H1 (cell line): ENCODE results near the gene MRPS6. TPM values are rescaled to one million over a fixed set of nuclear protein-coding genes. Genes with fewer than 3 reads are reported as not detected.

Source experiments
- CTCF ChIA-PET: fragments of 300-600 bp; sonication (Branson Sonifier 250); formaldehyde crosslinking; loops from one replicate; lab custom pipeline; 2021; ENCODE audit not compliant: partially characterized antibody; lab: Charles Lee
- POLR2A ChIA-PET: fragments of 300-600 bp; sonication (Branson Sonifier 250); formaldehyde crosslinking; loops from one replicate; lab custom pipeline; 2021; ENCODE audit warnings: inconsistent platforms; ENCODE audit not compliant: partially characterized antibody; lab: Charles Lee
- DNase-seq, 2 experiments: peaks; one replicate each; pipeline versions ENCODE4 v3.0.0 to v3.0.0-alpha.2; 2010 to 2022; ENCODE audit warnings: low spot score in 2 of 2, low read depth in 1 of 2, mixed read lengths in 1 of 2
- FAIRE-seq: peaks from 2 replicates; lab custom pipeline; 2011; peaks lifted over from hg19 to GRCh38; lab: Jason Lieb, UNC
- H2AFZ ChIP-seq: 2 replicates; pipeline ENCODE4 v1.8.1; 2012; ENCODE audit warnings: low read length, inconsistent platforms
- H2AK5ac ChIP-seq: 2 replicates; pipeline ENCODE4 v1.6.1; 2013; ENCODE audit warnings: low read depth, low read length
- H2BK120ac ChIP-seq: replicated peaks from 2 replicates; pipeline ENCODE3; 2013; ENCODE audit warnings: low read depth, low read length, inconsistent platforms
- H2BK12ac ChIP-seq: 2 replicates; pipeline ENCODE4 v1.6.1; 2013; ENCODE audit warnings: low read depth, low read length
- H2BK15ac ChIP-seq: 2 replicates; pipeline ENCODE4 v1.6.1; 2013; ENCODE audit warnings: low read length
- H2BK20ac ChIP-seq: 2 replicates; pipeline ENCODE4 v1.6.1; 2013; ENCODE audit warnings: low read length
- H2BK5ac ChIP-seq: 2 replicates; pipeline ENCODE4 v1.6.1; 2013; ENCODE audit warnings: low read depth, low read length
- H3K14ac ChIP-seq: 2 replicates; pipeline ENCODE4 v1.6.1; 2013; ENCODE audit warnings: inconsistent platforms; ENCODE audit not compliant: insufficient read length
- H3K18ac ChIP-seq: 2 replicates; pipeline ENCODE4 v1.6.1; 2013; ENCODE audit warnings: low read length; ENCODE audit errors: extremely low read depth
- H3K23ac ChIP-seq: 2 replicates; pipeline ENCODE4 v1.6.1; 2013; ENCODE audit warnings: inconsistent platforms; ENCODE audit not compliant: insufficient read length
- H3K23me2 ChIP-seq: 2 replicates; pipeline ENCODE4 v1.6.1; 2013; ENCODE audit warnings: low read depth, low read length
- H3K27ac ChIP-seq: 2 replicates; pipeline ENCODE4 v1.6.1; 2011; ENCODE audit warnings: low read depth, low read length, inconsistent platforms
- H3K27me3 ChIP-seq, 4 experiments: replicated peaks in 1 of 4; 1 replicate in 1 of 4; 2 replicates in 3 of 4; pipeline versions ENCODE4 v1.6.1 to v1.8.1; 2011 to 2013; ENCODE audit warnings: low read length in 3 of 4, mild to moderate bottlenecking in 3 of 4, inconsistent platforms in 2 of 4, mixed read lengths in 2 of 4, moderate library complexity in 1 of 4; ENCODE audit not compliant: control insufficient read depth in 3 of 4, insufficient read depth in 3 of 4; ENCODE audit errors: extremely low read depth in 1 of 4
- H3K36me3 ChIP-seq, 4 experiments: 2 replicates each; pipeline versions ENCODE4 v1.6.1 to v1.8.1; 2011 to 2013; ENCODE audit warnings: mild to moderate bottlenecking in 4 of 4, low read length in 3 of 4, moderate library complexity in 2 of 4, control low read depth in 1 of 4, inconsistent platforms in 1 of 4; ENCODE audit not compliant: insufficient read depth in 4 of 4, control insufficient read depth in 2 of 4
- H3K4ac ChIP-seq: replicated peaks from 2 replicates; pipeline ENCODE3; 2013; ENCODE audit warnings: low read length, low read depth, mixed read lengths, inconsistent platforms; ENCODE audit not compliant: insufficient read length
- H3K4me1 ChIP-seq, 4 experiments: replicated peaks in 1 of 4; 1 replicate in 1 of 4; 2 replicates in 3 of 4; pipeline versions ENCODE4 v1.6.1 to v1.8.1; 2011 to 2013; ENCODE audit warnings: low read length in 3 of 4, inconsistent platforms in 2 of 4, mixed read lengths in 1 of 4; ENCODE audit not compliant: insufficient read depth in 4 of 4, control insufficient read depth in 3 of 4
- H3K4me2 ChIP-seq, 2 experiments: 2 replicates each; pipeline versions ENCODE4 v1.6.1 to v1.8.1; 2011 to 2013; ENCODE audit warnings: low read depth in 2 of 2, low read length in 2 of 2, control low read depth in 1 of 2, inconsistent platforms in 1 of 2, mild to moderate bottlenecking in 1 of 2; ENCODE audit not compliant: insufficient read depth in 1 of 2
- H3K4me3 ChIP-seq, 4 experiments: fragments of 200-600, 300-600 bp in 1 of 4; sonication (generic), shearing (Covaris generic), sonication (Bioruptor Twin) in 1 of 4; 2 replicates each; pipeline versions ENCODE4 v1.5.1 to v1.8.1; 2011 to 2016; ENCODE audit warnings: low read length in 4 of 4, low read depth in 3 of 4, control low read depth in 2 of 4, inconsistent platforms in 2 of 4, mild to moderate bottlenecking in 2 of 4, mixed read lengths in 1 of 4, moderate library complexity in 1 of 4; ENCODE audit not compliant: insufficient read depth in 2 of 4; ENCODE audit errors: extremely low read depth in 1 of 4
- H3K56ac ChIP-seq: replicated peaks from 2 replicates; pipeline ENCODE3; 2013; ENCODE audit warnings: low read depth, mild to moderate bottlenecking, mixed read lengths, low read length, inconsistent platforms; ENCODE audit not compliant: insufficient read length
- H3K79me1 ChIP-seq: 2 replicates; pipeline ENCODE4 v1.6.1; 2013; ENCODE audit warnings: low read depth, low read length, control low read depth
- H3K79me2 ChIP-seq, 2 experiments: 2 replicates each; pipeline versions ENCODE4 v1.6.1 to v1.8.1; 2012 to 2013; ENCODE audit warnings: low read length in 2 of 2, mild to moderate bottlenecking in 2 of 2, inconsistent platforms in 1 of 2; ENCODE audit not compliant: insufficient read depth in 2 of 2, control insufficient read depth in 1 of 2
- H3K9ac ChIP-seq, 4 experiments: replicated peaks in 1 of 4; 1 replicate in 1 of 4; 2 replicates in 3 of 4; pipeline versions ENCODE4 v1.6.1 to v1.8.1; 2011 to 2013; ENCODE audit warnings: low read depth in 3 of 4, low read length in 3 of 4, control low read depth in 2 of 4, mild to moderate bottlenecking in 2 of 4, moderate library complexity in 2 of 4, inconsistent platforms in 1 of 4; ENCODE audit errors: extremely low read depth in 1 of 4
- H3K9me3 ChIP-seq, 2 experiments: 2 replicates each; pipeline versions ENCODE4 v1.6.1 to v1.8.1; 2012 to 2013; ENCODE audit warnings: mild to moderate bottlenecking in 2 of 2, moderate library complexity in 2 of 2, control low read depth in 1 of 2, inconsistent platforms in 1 of 2, low read depth in 1 of 2, low read length in 1 of 2, mixed read lengths in 1 of 2; ENCODE audit not compliant: insufficient read depth in 2 of 2
- H4K20me1 ChIP-seq, 2 experiments: replicated peaks in 1 of 2; 2 replicates each; pipeline versions ENCODE3 to v1.8.1; 2011 to 2013; ENCODE audit warnings: inconsistent platforms in 2 of 2, low read length in 2 of 2, mild to moderate bottlenecking in 1 of 2; ENCODE audit not compliant: insufficient read depth in 2 of 2, control insufficient read depth in 1 of 2
- H4K5ac ChIP-seq: 2 replicates; pipeline ENCODE4 v1.6.1; 2013; ENCODE audit warnings: low read length, low read depth, mixed read lengths, inconsistent platforms; ENCODE audit not compliant: insufficient read length
- H4K8ac ChIP-seq: 2 replicates; pipeline ENCODE4 v1.8.0; 2013; ENCODE audit warnings: mild to moderate bottlenecking, moderate library complexity, low read length, inconsistent platforms; ENCODE audit not compliant: insufficient read depth; ENCODE audit errors: extremely low read depth
- H4K91ac ChIP-seq: replicated peaks from 2 replicates; pipeline ENCODE3; 2013; ENCODE audit warnings: low read length, mixed read lengths, inconsistent platforms; ENCODE audit not compliant: insufficient read length
- EZH2 ChIP-seq: fragments of 200-600 bp; sonication (generic); IDR thresholded peaks from 2 replicates; pipeline ENCODE4 v1.7.1; 2012; ENCODE audit warnings: low read depth, mild to moderate bottlenecking, moderate library complexity, low read length, inconsistent platforms; ENCODE audit not compliant: severe bottlenecking
- NRF1 ChIP-seq: IDR thresholded peaks from 2 replicates; pipeline ENCODE4 v1.6.1; 2011; ENCODE audit warnings: mild to moderate bottlenecking, low read depth, low read length, improper control_type of control experiment
- POLR2A ChIP-seq, 2 experiments: IDR thresholded peaks; 1 replicate in 1 of 2; 2 replicates in 1 of 2; pipeline ENCODE4 v1.6.1; 2011; ENCODE audit warnings: low read depth in 2 of 2, low read length in 2 of 2, mild to moderate bottlenecking in 2 of 2; ENCODE audit errors: control extremely low read depth in 1 of 2
- POU5F1 ChIP-seq: IDR thresholded peaks from 2 replicates; pipeline ENCODE4 v1.6.1; 2011; ENCODE audit warnings: low read depth, mild to moderate bottlenecking, low read length, moderate library complexity
- RFX5 ChIP-seq: IDR thresholded peaks from 2 replicates; pipeline ENCODE4 v1.6.1; 2011; ENCODE audit warnings: low read depth, low read length, improper control_type of control experiment, borderline replicate concordance
- SP1 ChIP-seq: IDR thresholded peaks from 2 replicates; pipeline ENCODE4 v1.6.1; 2011; ENCODE audit warnings: low read depth, low read length
- ZNF274 ChIP-seq: IDR thresholded peaks from 2 replicates; pipeline ENCODE4 v1.7.0; 2012; ENCODE audit warnings: low read length, borderline replicate concordance; ENCODE audit errors: extremely low read depth
- WGBS, 2 experiments: shearing (Covaris generic) in 1 of 2; methylation state at CpG; one replicate each; pipeline versions ENCODE4 v1.1.6 to v1.1.7; 2013 to 2015; ENCODE audit warnings: low lambda C conversion rate in 2 of 2, mixed read lengths in 2 of 2, inconsistent platforms in 1 of 2, low coverage in 1 of 2, missing lambda C conversion rate in 1 of 2; ENCODE audit not compliant: insufficient replicate concordance in 2 of 2, insufficient coverage in 1 of 2, insufficient read length in 1 of 2; ENCODE audit errors: extremely low coverage in 1 of 2, missing lambda C conversion rate in 1 of 2; 5-methylcytosine and 5-hydroxymethylcytosine counted together
- polyA plus RNA-seq, 7 experiments: library from polyadenylated mRNA; depleted of rRNA in 3 of 7; stranded (reverse) in 5 of 7; unstranded in 2 of 7; fragments of >200 nt in 5 of 7; fragments of 200-250 nt in 2 of 7; gene quantifications; 1 replicate in 5 of 7; 2 replicates in 1 of 7; 4 replicates in 1 of 7; pipeline versions ENCODE4 v1.2.1 to v1.2.3, GENCODE V29; 2011 to 2013; ENCODE audit warnings: missing spikeins in 2 of 7, mixed read lengths in 2 of 7
- total RNA-seq: library from RNA; stranded (reverse); fragmentation: NEBNext Ultra II Directional; extraction: Animal tissue kit (Norgen Biotek cat#: 25700); gene quantifications from 2 replicates; pipeline ENCODE4 v1.2.1, GENCODE V29; 2021

The MRPS6 gene
- total and polyA plus RNA-seq, 2 of the 8 experiments (the other 6 are each of a cell fraction or from before 2014, with no cell fraction given), result 62.7 to 156 TPM

DNA sequence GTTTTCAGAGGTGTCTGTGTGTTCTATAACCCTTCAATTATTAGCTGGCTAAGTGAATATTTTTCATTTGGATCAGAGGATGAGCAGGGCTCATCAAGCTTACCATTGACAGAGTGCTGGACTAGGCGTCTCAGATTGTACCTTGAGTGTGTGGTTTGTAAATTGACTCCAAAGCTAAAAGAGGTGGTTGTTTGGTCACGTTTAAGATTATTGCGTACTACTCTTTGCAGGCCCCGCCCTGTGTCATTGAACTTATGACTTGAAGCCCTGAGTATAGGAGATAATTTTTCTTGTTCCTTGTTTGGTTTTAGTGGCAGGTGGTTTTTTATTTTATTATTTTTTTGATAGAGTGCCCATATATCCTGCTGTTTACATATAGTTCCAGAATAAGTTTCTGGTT, 17.7 kb downstream of the MRPS6 start:
- Histone ChIP-seq H2BK20ac (no peak overlapping the region), H3K23ac (no peak overlapping the region), H3K9me3 (no peaks in the 10 kb centered on the region), H3K56ac (no peak overlapping the region), H2BK15ac (no peak overlapping the region), H3K4me3 (no peak overlapping the region), H2AFZ (no peak overlapping the region), H2BK5ac (no peak overlapping the region), H3K23me2 (no peaks in the 10 kb centered on the region), H3K9ac (no peak overlapping the region), H2BK120ac (no peak overlapping the region), H3K27ac (no peak overlapping the region), H3K4me1 (peaks cover 2 to 18% (median 7%) of the 10 kb centered on the region in 4 experiments; a peak in 5 of 7 replicates), H3K4me2 (no peak overlapping the region), H2AK5ac (no peak overlapping the region), H4K20me1 (peaks cover 12 to 27% of the 10 kb centered on the region in 2 experiments), H3K36me3 (peaks cover 0 to 15% (median 10%) of the 10 kb centered on the region in 4 experiments; a peak in 5 of 8 replicates), H3K79me2 (peaks cover 14 to 98% of the 10 kb centered on the region in 2 experiments), H4K8ac (no peak overlapping the region), H3K14ac (no peak overlapping the region), H4K91ac (no peak overlapping the region), H4K5ac (no peak overlapping the region), H2BK12ac (no peak overlapping the region), H3K4ac (no peak overlapping the region), H3K18ac (no peak overlapping the region), H3K79me1 (peaks cover 17% of the 10 kb centered on the region), H3K27me3 (no peaks in the 10 kb centered on the region)
- FAIRE-seq, result no peak
- WGBS, 2 experiments, result 87% methylated on average over 3 of the region's 4 CpGs; no CpG with 5 or more reads in 1 of the 2 experiments
- TF ChIP-seq EZH2 (no peak), RFX5 (no peak), SP1 (no peak), POLR2A (IDR thresholded peaks at IDR 0.05; ENCODE audit: control extremely low read depth in 1 of 2, low read depth in 2 of 2, low read length in 2 of 2) (no peak), NRF1 (no peak), ZNF274 (no peak), POU5F1 (no peak)
- ChIA-PET POLR2A (interaction anchor here (3.0 kb wide), 1 partner anchor 17 kb away, joined by 19 read pairs; the partner anchor contains the start of genes MRPS6 and SLC5A3), CTCF (interaction anchor here (0.7 to 7.4 kb wide), 18 partner anchors 10 to 258 kb away, joined by 3 to 103 read pairs (median 4); no protein-coding TSS in a partner anchor)
- DNase-seq, result no peak
